Adrenal gland (tissue), 5 donors: ENCODE results near the gene RNASE8.
A peak's percentile ranks its signal among the peaks of the same experiment; 100 is the strongest.

Source experiments
- CTCF ChIP-seq, 6 experiments: fragments of 450-650 bp in 4 of 6; fragments of 200-600 bp in 2 of 6; sonication (generic) in 1 of 6; IDR thresholded peaks; 1 replicate in 5 of 6; 2 replicates in 1 of 6; pipeline versions ENCODE4 v1.5.1 to v1.8.0; 2016 to 2021; ENCODE audit warnings: antibody characterized with exemption in 6 of 6, mild to moderate bottlenecking in 2 of 6, moderate library complexity in 1 of 6
- POLR2A ChIP-seq, 2 donors: fragments of 450-650 bp; IDR thresholded peaks; one replicate each; pipeline ENCODE4 v1.6.1; 2017; ENCODE audit warnings: antibody characterized with exemption in 2 of 2, mild to moderate bottlenecking in 2 of 2, moderate library complexity in 1 of 2
- donor health status: DM: no; HTN: no; CAD: no.

- TF ChIP-seq CTCF (IDR thresholded peaks at IDR 0.05), result peak; percentile 22 to 75 (median 61)
- TF ChIP-seq POLR2A (IDR thresholded peaks at IDR 0.05), result peak in 1 of 2 donors; percentile 16
Measured at GRCh38 chr14:21090194-21090939, 32.7 kb downstream of the RNASE8 start.
